ENCODE results near the gene HIRA. TPM values are rescaled to one million over a fixed set of nuclear protein-coding genes. Genes with fewer than 3 reads are reported as not detected.
"Not testable (repeated sequence)": the region's sequence is repeated elsewhere in the genome, so short reads cannot be mapped to it uniquely, and the experiment has no call there.

The HIRA gene
- total and polyA plus RNA-seq, 4 donors = 10.4 to 24.3 (median 17.1) TPM

DNA sequence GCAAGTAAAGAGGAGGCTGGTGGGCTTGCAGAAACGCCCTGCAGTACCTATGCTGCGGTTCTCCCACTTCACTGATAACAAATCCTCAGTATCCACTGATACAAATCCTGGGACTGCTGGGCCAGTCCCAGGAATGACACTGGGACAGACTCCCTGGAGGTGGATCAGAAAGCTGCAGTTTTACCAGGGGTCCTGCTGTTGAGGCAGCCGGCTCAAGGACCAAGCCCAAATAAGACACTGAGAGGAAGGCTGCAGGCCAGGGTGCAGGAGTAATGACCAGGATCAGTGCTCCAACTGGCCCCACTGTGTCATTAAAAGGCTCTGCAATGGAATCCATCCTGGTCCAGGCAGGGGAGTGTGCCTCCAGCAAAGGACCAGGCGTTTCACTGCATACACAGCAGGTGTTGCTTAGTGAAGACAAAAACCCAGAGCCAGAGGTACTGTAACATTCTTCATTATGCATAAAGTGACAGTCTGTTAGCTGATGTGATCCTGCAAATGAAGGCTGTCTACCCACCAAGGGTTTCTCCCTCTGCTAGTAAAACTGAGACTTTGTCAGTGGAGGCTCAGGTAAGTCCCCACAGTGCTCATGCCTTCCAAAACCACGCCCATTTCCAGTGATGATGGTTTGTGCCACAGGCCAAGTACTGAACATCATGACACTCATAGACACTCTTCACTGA is 17.3 kb upstream of the HIRA start:
- DNase-seq (no peak), ATAC-seq (ENCODE audit: low FRiP score) (no peak)
- Histone ChIP-seq H3K4me1 (ENCODE audit: control insufficient read depth in 1 of 2, insufficient read depth in 2 of 2, low read length in 2 of 2) (no peaks in the 10 kb centered on the region), H3K9me3 (ENCODE audit: control insufficient read depth, low read length) (no peaks in the 10 kb centered on the region), H3K36me3 (ENCODE audit: control insufficient read depth in 1 of 2, insufficient read depth in 2 of 2, low read length in 1 of 2) (peaks cover 0 to 7% of the 10 kb centered on the region in 2 donors), H3K27me3 (ENCODE audit: control insufficient read depth in 1 of 2, insufficient read depth in 2 of 2, low read length in 1 of 2) (no peaks in the 10 kb centered on the region), H3K4me3 (ENCODE audit: low read length in 2 of 2) (no peak overlapping the region), H3K27ac (ENCODE audit: low read depth in 1 of 2, low read length in 2 of 2) (no peak overlapping the region)
- intact Hi-C loops (cut with DNase I) = no loop called here
- WGBS, 2 donors = 67 to 72% methylated on average over 5 of the region's 5 CpGs

DNA sequence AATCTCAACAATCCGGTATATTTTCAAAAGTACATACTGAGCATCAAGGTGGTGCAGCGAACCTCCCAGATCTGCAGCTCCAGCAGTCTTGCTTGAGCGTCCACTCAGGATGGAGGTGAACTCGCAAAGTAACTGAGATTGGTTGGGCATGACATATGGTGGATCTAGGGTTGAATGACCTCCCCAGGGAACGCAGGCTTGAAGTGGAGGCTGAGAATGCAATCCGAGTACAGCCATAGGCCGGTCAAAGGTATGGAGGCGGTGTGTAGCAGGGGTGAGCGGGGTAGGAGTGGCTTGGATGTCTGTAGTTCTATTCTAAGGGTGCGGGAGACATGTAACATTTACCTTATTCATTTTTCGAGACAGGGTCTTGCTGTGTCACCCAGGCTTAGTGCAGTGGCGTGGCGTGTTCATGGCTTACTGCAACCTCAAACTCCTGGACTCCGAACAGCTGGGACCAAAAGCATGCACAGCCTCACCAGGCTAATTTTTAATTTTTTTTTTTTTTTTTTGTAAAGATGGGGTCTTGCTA is 16.6 kb upstream of the HIRA start:
- peak overlapping the region; percentile 42 to 75 for H3K4me3 ChIP-seq (ENCODE audit: low read length in 2 of 2)
- peaks cover 0 to 1% of the 10 kb centered on the region in 2 donors for H3K36me3 ChIP-seq (ENCODE audit: control insufficient read depth in 1 of 2, insufficient read depth in 2 of 2, low read length in 1 of 2)
- no peaks in the 10 kb centered on the region for H3K9me3 ChIP-seq (ENCODE audit: control insufficient read depth, low read length)
- H3K4me1 ChIP-seq (ENCODE audit: control insufficient read depth in 1 of 2, insufficient read depth in 2 of 2, low read length in 2 of 2) = no peaks in the 10 kb centered on the region
- ATAC-seq (ENCODE audit: low FRiP score) (peak; percentile 24), DNase-seq (no peak)
- WGBS, 2 donors = 5 to 8% methylated on average over 14 of the region's 14 CpGs
- intact Hi-C loops (cut with DNase I) = no loop called here
- H3K27me3 ChIP-seq (ENCODE audit: control insufficient read depth in 1 of 2, insufficient read depth in 2 of 2, low read length in 1 of 2) = no peaks in the 10 kb centered on the region
- H3K27ac ChIP-seq (ENCODE audit: low read depth in 1 of 2, low read length in 2 of 2) = peak overlapping the region in 1 of 2 donors; percentile 81

- Histone ChIP-seq H3K36me3 (ENCODE audit: control insufficient read depth in 1 of 2, insufficient read depth in 2 of 2, low read length in 1 of 2) (peaks cover 0 to 1% of the 10 kb centered on the region in 2 donors), H3K4me3 (ENCODE audit: low read length in 2 of 2) (peak within 1 kb of the TSS; percentile 64 to 83), H3K9me3 (ENCODE audit: control insufficient read depth, low read length) (no peaks in the 10 kb centered on the region), H3K4me1 (ENCODE audit: control insufficient read depth in 1 of 2, insufficient read depth in 2 of 2, low read length in 2 of 2) (no peaks in the 10 kb centered on the region), H3K27ac (ENCODE audit: low read depth in 1 of 2, low read length in 2 of 2) (peak within 1 kb of the TSS in 1 of 2 donors; percentile 87), H3K27me3 (ENCODE audit: control insufficient read depth in 1 of 2, insufficient read depth in 2 of 2, low read length in 1 of 2) (no peaks in the 10 kb centered on the region)
- intact Hi-C loops (cut with DNase I) = loop anchor here in 1 of 2 donors (1.0 to 2.0 kb wide), 2 partner anchors 15 to 325 kb away; partner anchors contain the start of genes DGCR2 and MRPL40
- 0% methylated on average over 72 to 92 of the region's 92 CpGs for WGBS, 2 donors
- DNase-seq (peak; percentile 90 to 94), ATAC-seq (ENCODE audit: low FRiP score) (peak; percentile 96)
These were observed 16.0 kb upstream of the HIRA start, which contains the start of gene C22orf39 for GRCh38 chr22:19447330-19448075. TSS of gene C22orf39 (minus strand) at chr22:19447711. CDS start at chr22:19447688, 23 bp downstream.

GRCh38 chr22:19446603-19447329 is 15.2 kb upstream of the HIRA start:
- peak overlapping the region; percentile 64 to 83 for H3K4me3 ChIP-seq (ENCODE audit: low read length in 2 of 2)
- H3K27ac ChIP-seq (ENCODE audit: low read depth in 1 of 2, low read length in 2 of 2) = peak overlapping the region in 1 of 2 donors; percentile 87
- H3K9me3 ChIP-seq (ENCODE audit: control insufficient read depth, low read length) = no peaks in the 10 kb centered on the region
- no peak for DNase-seq
- H3K4me1 ChIP-seq (ENCODE audit: control insufficient read depth in 1 of 2, insufficient read depth in 2 of 2, low read length in 2 of 2) = no peaks in the 10 kb centered on the region
- H3K27me3 ChIP-seq (ENCODE audit: control insufficient read depth in 1 of 2, insufficient read depth in 2 of 2, low read length in 1 of 2) = no peaks in the 10 kb centered on the region
- 23% methylated on average over 22 of the region's 22 CpGs for WGBS, 2 donors
- peaks cover 0 to 1% of the 10 kb centered on the region in 2 donors for H3K36me3 ChIP-seq (ENCODE audit: control insufficient read depth in 1 of 2, insufficient read depth in 2 of 2, low read length in 1 of 2)
- ATAC-seq (ENCODE audit: low FRiP score) = no peak
- intact Hi-C loops (cut with DNase I) = loop anchor here in 1 of 2 donors (1.0 to 2.0 kb wide), 2 partner anchors 14 to 324 kb away; partner anchors contain the start of genes DGCR2 and MRPL40

- intact Hi-C loops (cut with DNase I); DNase-seq; H3K9me3 ChIP-seq (ENCODE audit: control insufficient read depth, low read length); H3K4me1 ChIP-seq (ENCODE audit: control insufficient read depth in 1 of 2, insufficient read depth in 2 of 2, low read length in 2 of 2); ATAC-seq (ENCODE audit: low FRiP score); H3K27me3 ChIP-seq (ENCODE audit: control insufficient read depth in 1 of 2, insufficient read depth in 2 of 2, low read length in 1 of 2); H3K4me3 ChIP-seq (ENCODE audit: low read length in 2 of 2); H3K36me3 ChIP-seq (ENCODE audit: control insufficient read depth in 1 of 2, insufficient read depth in 2 of 2, low read length in 1 of 2); H3K27ac ChIP-seq (ENCODE audit: low read depth in 1 of 2, low read length in 2 of 2): not testable (repeated sequence)
- 86 to 88% methylated on average over 9 of the region's 9 CpGs for WGBS, 2 donors
These were observed 13.9 kb upstream of the HIRA start for GRCh38 chr22:19445279-19445982.

DNA sequence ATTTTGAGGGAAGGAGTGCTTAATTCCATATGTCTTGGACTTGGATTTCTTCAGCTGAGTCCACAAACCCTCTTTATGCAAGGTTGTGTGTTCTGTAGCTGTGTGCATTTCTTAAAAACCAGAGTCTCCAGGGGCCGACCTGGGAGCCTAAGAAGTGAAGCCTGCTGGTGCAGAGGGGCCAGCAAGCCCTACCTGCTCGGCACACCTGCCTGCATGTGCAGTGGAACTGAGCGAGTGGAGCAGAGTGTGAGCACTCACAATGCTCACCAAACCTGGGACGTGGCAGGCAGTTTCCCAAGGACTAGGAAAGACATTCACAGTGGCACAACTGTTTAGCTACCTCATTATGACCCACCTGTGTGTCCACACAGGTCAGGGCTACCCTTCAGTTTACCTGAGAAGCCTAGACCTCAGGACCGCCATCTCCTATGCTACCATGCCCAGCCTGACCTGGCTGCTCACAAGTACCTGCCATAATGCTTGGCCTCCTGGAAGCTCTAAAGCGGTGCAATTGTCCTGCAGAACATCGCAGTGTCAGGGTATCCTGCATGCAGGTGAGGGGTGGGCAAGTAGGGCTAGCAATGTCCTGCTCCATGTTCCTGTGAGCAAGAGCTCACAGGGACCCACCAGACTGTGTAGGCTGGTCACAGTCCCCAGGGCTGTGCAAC is 12.1 kb upstream of the HIRA start:
- no peak for ATAC-seq (ENCODE audit: low FRiP score)
- no peaks in the 10 kb centered on the region for H3K36me3 ChIP-seq (ENCODE audit: control insufficient read depth in 1 of 2, insufficient read depth in 2 of 2, low read length in 1 of 2)
- intact Hi-C loops (cut with DNase I) = no loop called here
- 74 to 78% methylated on average over 7 of the region's 7 CpGs for WGBS, 2 donors
- no peak overlapping the region for H3K27ac ChIP-seq (ENCODE audit: low read depth in 1 of 2, low read length in 2 of 2)
- H3K4me3 ChIP-seq (ENCODE audit: low read length in 2 of 2) = no peak overlapping the region
- H3K27me3 ChIP-seq (ENCODE audit: control insufficient read depth in 1 of 2, insufficient read depth in 2 of 2, low read length in 1 of 2) = no peaks in the 10 kb centered on the region
- no peaks in the 10 kb centered on the region for H3K4me1 ChIP-seq (ENCODE audit: control insufficient read depth in 1 of 2, insufficient read depth in 2 of 2, low read length in 2 of 2)
- no peak for DNase-seq
- no peaks in the 10 kb centered on the region for H3K9me3 ChIP-seq (ENCODE audit: control insufficient read depth, low read length)

DNA sequence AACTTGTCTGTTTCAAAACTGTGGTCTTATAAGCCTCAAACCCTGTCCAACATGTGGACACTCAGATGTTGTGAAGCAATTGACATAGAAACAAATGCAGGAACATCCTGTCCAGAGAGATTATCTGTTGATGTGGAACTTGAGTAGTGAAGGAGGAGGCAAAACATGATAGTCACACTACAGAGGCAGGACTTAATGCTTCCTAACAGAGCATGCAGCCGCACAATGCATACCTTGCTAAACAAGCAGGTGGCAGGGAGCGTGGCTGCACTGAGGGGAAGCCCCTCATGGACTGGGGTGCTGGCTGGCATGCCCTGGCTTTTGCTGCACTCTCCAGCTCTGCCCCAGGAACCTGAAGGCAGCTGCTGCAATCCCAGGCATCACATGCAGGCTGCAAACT is 10.6 kb upstream of the HIRA start:
- 91 to 93% methylated on average over 2 of the region's 2 CpGs for WGBS, 2 donors
- H3K9me3 ChIP-seq (ENCODE audit: control insufficient read depth, low read length) = no peaks in the 10 kb centered on the region
- intact Hi-C loops (cut with DNase I) = no loop called here
- H3K27ac ChIP-seq (ENCODE audit: low read depth in 1 of 2, low read length in 2 of 2) = no peak overlapping the region
- H3K4me1 ChIP-seq (ENCODE audit: control insufficient read depth in 1 of 2, insufficient read depth in 2 of 2, low read length in 2 of 2) = no peaks in the 10 kb centered on the region
- H3K27me3 ChIP-seq (ENCODE audit: control insufficient read depth in 1 of 2, insufficient read depth in 2 of 2, low read length in 1 of 2) = no peaks in the 10 kb centered on the region
- DNase-seq = no peak
- ATAC-seq (ENCODE audit: low FRiP score) = no peak
- no peak overlapping the region for H3K4me3 ChIP-seq (ENCODE audit: low read length in 2 of 2)
- H3K36me3 ChIP-seq (ENCODE audit: control insufficient read depth in 1 of 2, insufficient read depth in 2 of 2, low read length in 1 of 2) = no peaks in the 10 kb centered on the region

Measured in aorta (tissue), 5 donors.